CD8-positive, alpha-beta memory T cell (primary cell): Measurements from ENCODE around the gene DSCAML1. TPM values are rescaled to one million over a fixed set of nuclear protein-coding genes. Genes with fewer than 3 reads are reported as not detected.
A peak's percentile ranks its signal among the peaks of the same experiment; 100 is the strongest.

Source experiments
- CTCF ChIA-PET: fragments of 350-600 bp; sonication (Branson Sonifier 250); formaldehyde crosslinking; loops from one replicate; lab custom pipeline; 2021; ENCODE audit warnings: antibody characterized with exemption; lab: Charles Lee
- POLR2A ChIA-PET: fragments of 350-600 bp; sonication (Branson Sonifier 250); formaldehyde crosslinking; loops from one replicate; lab custom pipeline; 2021; ENCODE audit warnings: antibody characterized with exemption; lab: Charles Lee
- DNase-seq, 5 donors: peaks; one replicate each; pipeline versions ENCODE4 v3.0.0 to v3.0.0-alpha.2; 2020 to 2022; ENCODE audit warnings: mixed read lengths in 1 of 5
- H3K27ac ChIP-seq: one replicate; pipeline ENCODE4 v1.7.0; 2013; ENCODE audit warnings: low read depth, mild to moderate bottlenecking, low read length, moderate library complexity
- H3K27me3 ChIP-seq: 2 replicates; pipeline ENCODE4 v1.7.0; 2013; ENCODE audit warnings: low read length, mild to moderate bottlenecking; ENCODE audit not compliant: insufficient read depth, poor library complexity, severe bottlenecking
- H3K36me3 ChIP-seq: 2 replicates; pipeline ENCODE4 v1.7.0; 2013; ENCODE audit warnings: mild to moderate bottlenecking, low read length, moderate library complexity; ENCODE audit not compliant: insufficient read depth
- H3K4me1 ChIP-seq: 2 replicates; pipeline ENCODE4 v1.7.0; 2013; ENCODE audit warnings: mild to moderate bottlenecking, low read length, moderate library complexity; ENCODE audit not compliant: insufficient read depth
- H3K4me3 ChIP-seq: 2 replicates; pipeline ENCODE4 v1.7.0; 2013; ENCODE audit warnings: mild to moderate bottlenecking, low read length
- H3K9me3 ChIP-seq: 2 replicates; pipeline ENCODE4 v1.7.0; 2013; ENCODE audit warnings: mild to moderate bottlenecking, low read length
- H3K27ac Mint-ChIP-seq, 8 donors: one replicate each; pipeline ENCODE4 v1.8.0; 2020 to 2021; ENCODE audit warnings: mixed read lengths in 8 of 8, mild to moderate bottlenecking in 6 of 8, inconsistent platforms in 3 of 8, moderate library complexity in 3 of 8
- H3K27me3 Mint-ChIP-seq, 2 donors: one replicate each; pipeline ENCODE4 v1.8.0; 2020 to 2021; ENCODE audit warnings: mixed read lengths in 2 of 2, mild to moderate bottlenecking in 1 of 2, moderate library complexity in 1 of 2
- H3K36me3 Mint-ChIP-seq, 3 donors: one replicate each; pipeline ENCODE4 v1.8.0; 2020 to 2021; ENCODE audit warnings: mixed read lengths in 3 of 3, inconsistent platforms in 1 of 3, mild to moderate bottlenecking in 1 of 3
- H3K4me1 Mint-ChIP-seq, 3 donors: one replicate each; pipeline ENCODE4 v1.8.0; 2020 to 2021; ENCODE audit warnings: mixed read lengths in 3 of 3, inconsistent platforms in 1 of 3, mild to moderate bottlenecking in 1 of 3
- H3K4me3 Mint-ChIP-seq, 7 donors: one replicate each; pipeline ENCODE4 v1.8.0; 2020 to 2021; ENCODE audit warnings: mixed read lengths in 7 of 7, mild to moderate bottlenecking in 6 of 7, moderate library complexity in 4 of 7, inconsistent platforms in 2 of 7
- H3K9me3 Mint-ChIP-seq, 5 donors: one replicate each; pipeline ENCODE4 v1.8.0; 2020 to 2022; ENCODE audit warnings: mixed read lengths in 5 of 5, mild to moderate bottlenecking in 3 of 5, moderate library complexity in 2 of 5, inconsistent platforms in 1 of 5
- polyA plus RNA-seq: library from polyadenylated mRNA; unstranded; fragments of 300-500 nt; fragmentation: Illumina TruSeq; gene quantifications from one replicate; pipeline ENCODE4 v1.2.3, GENCODE V29; 2021
- total RNA-seq, 2 experiments: library from RNA; stranded (reverse); gene quantifications; one replicate each; pipeline ENCODE4 v1.2.3, GENCODE V29; 2021

The DSCAML1 gene
- total and polyA plus RNA-seq, 3 experiments from 2014 or later: 0.48 to 0.91 TPM; not detected in 1

DNA sequence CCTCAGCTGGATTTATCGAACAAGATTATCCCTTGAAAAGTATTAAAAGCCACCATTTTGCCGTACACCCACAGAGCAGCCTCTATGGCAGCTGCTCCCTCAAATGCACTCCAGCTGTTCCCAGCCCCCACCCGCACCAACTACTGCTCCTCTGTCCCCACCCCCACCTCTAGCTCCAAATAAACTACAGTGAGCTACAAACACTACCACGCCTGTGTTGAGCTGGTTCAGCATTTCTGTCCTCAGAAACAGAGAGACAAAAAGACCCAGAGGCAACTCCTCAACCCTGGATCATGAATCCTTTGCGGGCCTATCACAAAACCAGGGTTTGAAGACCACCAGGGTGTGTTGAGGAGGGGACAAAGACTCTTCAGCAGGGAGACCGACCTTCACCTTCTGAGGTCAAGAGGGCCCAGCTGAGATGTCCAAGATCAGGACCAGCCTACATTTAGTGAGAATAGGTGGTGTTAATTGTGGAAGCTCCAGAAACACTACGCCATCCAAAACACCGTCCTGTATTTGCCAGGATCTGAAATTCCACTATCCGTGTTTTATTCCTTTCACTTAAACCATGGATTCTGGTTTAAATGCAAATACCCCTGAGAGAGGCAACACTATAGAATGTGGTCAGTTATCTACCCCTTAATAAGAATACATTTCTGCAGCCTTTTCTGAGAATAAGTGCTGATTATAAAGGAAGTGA, 195.9 kb downstream of the DSCAML1 start:
- peaks cover 11 to 19% of the 10 kb centered on the region in 2 donors for H3K27me3 Mint-ChIP-seq
- CTCF ChIA-PET: no interaction called here
- H3K27ac Mint-ChIP-seq: no peak overlapping the region

DNA sequence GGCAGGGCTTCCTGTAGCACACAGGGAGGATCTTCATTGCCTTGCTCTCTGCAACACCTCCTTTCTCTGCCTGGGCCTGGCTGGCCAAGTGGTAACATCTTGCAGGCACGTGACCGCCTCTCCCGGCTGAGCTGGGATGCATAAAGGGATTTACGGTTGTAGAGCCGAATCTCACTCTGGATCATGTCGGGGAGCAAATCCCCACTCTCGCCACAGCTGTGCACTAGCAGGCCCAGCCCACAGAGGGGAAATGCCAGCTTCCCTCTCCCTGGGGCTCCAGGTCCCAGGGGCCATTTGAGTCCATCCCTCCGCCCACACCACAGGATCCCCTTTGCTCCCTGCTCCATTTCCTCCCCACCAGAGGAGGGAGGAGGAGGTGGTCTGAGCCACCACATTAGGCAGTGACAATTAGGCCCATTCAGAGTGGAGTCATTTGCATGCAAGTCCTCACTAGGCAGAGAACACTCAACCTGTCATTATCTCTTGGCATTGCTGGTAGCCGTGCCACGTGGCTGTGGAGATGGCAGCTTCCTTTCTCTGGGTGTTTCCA, 196.7 kb downstream of the DSCAML1 start:
- Histone ChIP-seq H3K4me3 (no peak overlapping the region), H3K27ac (no peak overlapping the region), H3K27me3 (no peaks in the 10 kb centered on the region), H3K4me1 (no peaks in the 10 kb centered on the region), H3K9me3 (no peaks in the 10 kb centered on the region), H3K36me3 (no peaks in the 10 kb centered on the region)
- peaks cover 9 to 22% of the 10 kb centered on the region in 2 donors for H3K27me3 Mint-ChIP-seq
- DNase-seq: no peak
- no peaks in the 10 kb centered on the region for H3K36me3 Mint-ChIP-seq
- no peak overlapping the region for H3K4me3 Mint-ChIP-seq
- H3K9me3 Mint-ChIP-seq: peaks cover 0 to 4% (median 0%) of the 10 kb centered on the region in 5 donors
- no peaks in the 10 kb centered on the region for H3K4me1 Mint-ChIP-seq
- no peak overlapping the region for H3K27ac Mint-ChIP-seq
- ChIA-PET POLR2A (no interaction called here), CTCF (no interaction called here)

More for the DNA sequence above, 195.9 kb downstream of the DSCAML1 start:
- no peak overlapping the region for H3K4me3 ChIP-seq
- POLR2A ChIA-PET: no interaction called here
- H3K27me3 ChIP-seq: no peaks in the 10 kb centered on the region
- peaks cover 4% of the 10 kb centered on the region for H3K4me1 ChIP-seq
- no peak for DNase-seq
- Mint-ChIP-seq H3K4me1 (peaks cover 1 to 3% (median 2%) of the 10 kb centered on the region in 3 donors), H3K4me3 (no peak overlapping the region), H3K36me3 (no peaks in the 10 kb centered on the region), H3K9me3 (peaks cover 0 to 4% (median 0%) of the 10 kb centered on the region in 5 donors)
- H3K36me3 ChIP-seq: no peaks in the 10 kb centered on the region
- no peaks in the 10 kb centered on the region for H3K9me3 ChIP-seq
- H3K27ac ChIP-seq: no peak overlapping the region

DNA sequence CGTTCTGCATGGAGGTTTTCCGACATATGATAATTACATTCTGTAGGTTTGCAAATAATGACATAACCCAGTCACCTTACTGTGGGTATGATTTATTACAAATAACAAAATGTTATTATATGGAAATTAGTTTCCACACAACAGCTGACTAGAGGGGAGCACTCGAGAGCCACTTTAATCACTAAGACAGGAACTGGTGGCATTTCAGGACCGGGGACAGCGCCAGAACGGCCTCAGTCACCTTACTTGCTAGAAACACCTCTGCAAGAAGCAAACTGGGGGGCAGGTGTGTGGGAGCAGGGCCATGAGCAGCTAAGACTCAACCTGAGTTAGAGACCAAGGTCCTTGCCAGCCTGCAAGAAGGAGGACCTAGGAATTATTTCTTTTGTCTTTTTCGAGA, 199.9 kb downstream of the DSCAML1 start:
- no peaks in the 10 kb centered on the region for H3K9me3 Mint-ChIP-seq
- Histone ChIP-seq H3K36me3 (no peaks in the 10 kb centered on the region), H3K27me3 (no peaks in the 10 kb centered on the region), H3K27ac (no peak overlapping the region), H3K4me1 (no peaks in the 10 kb centered on the region), H3K9me3 (no peaks in the 10 kb centered on the region), H3K4me3 (no peak overlapping the region)
- H3K27ac Mint-ChIP-seq: no peak overlapping the region
- ChIA-PET POLR2A (no interaction called here), CTCF (no interaction called here)
- H3K4me1 Mint-ChIP-seq: no peaks in the 10 kb centered on the region
- H3K36me3 Mint-ChIP-seq: no peaks in the 10 kb centered on the region
- DNase-seq: peak in 1 of 5 donors; percentile 19
- peaks cover 10 to 22% of the 10 kb centered on the region in 2 donors for H3K27me3 Mint-ChIP-seq
- no peak overlapping the region for H3K4me3 Mint-ChIP-seq

DNA sequence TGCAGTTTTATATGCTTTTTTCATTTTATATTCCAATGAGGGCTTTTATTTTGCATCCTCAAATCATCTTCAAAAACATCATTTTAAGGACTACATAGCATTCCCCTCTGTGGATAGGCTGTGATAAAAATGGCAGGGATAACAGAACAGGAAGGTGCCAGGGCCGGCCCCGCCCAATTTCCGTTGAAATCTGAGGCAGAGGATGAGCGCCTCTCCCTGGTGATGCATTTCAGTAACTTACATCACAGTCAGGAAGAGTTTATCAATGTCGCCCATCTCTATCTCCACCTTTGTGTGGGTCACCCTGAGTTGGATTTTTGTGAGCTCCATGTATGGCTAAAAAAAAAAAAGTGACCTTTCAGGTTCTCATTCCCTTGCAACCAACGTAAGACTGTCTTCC, 201.6 kb downstream of the DSCAML1 start:
- H3K36me3 ChIP-seq: no peaks in the 10 kb centered on the region
- DNase-seq: no peak
- CTCF ChIA-PET: no interaction called here
- H3K4me1 Mint-ChIP-seq: no peaks in the 10 kb centered on the region
- POLR2A ChIA-PET: no interaction called here
- H3K27ac Mint-ChIP-seq: no peak overlapping the region
- H3K27me3 Mint-ChIP-seq: peaks cover 6 to 22% of the 10 kb centered on the region in 2 donors
- no peaks in the 10 kb centered on the region for H3K9me3 Mint-ChIP-seq
- H3K4me1 ChIP-seq: no peaks in the 10 kb centered on the region
- H3K36me3 Mint-ChIP-seq: no peaks in the 10 kb centered on the region
- no peak overlapping the region for H3K4me3 Mint-ChIP-seq
- H3K27me3 ChIP-seq: no peaks in the 10 kb centered on the region
- H3K9me3 ChIP-seq: no peaks in the 10 kb centered on the region
- no peak overlapping the region for H3K27ac ChIP-seq
- no peak overlapping the region for H3K4me3 ChIP-seq

DNA sequence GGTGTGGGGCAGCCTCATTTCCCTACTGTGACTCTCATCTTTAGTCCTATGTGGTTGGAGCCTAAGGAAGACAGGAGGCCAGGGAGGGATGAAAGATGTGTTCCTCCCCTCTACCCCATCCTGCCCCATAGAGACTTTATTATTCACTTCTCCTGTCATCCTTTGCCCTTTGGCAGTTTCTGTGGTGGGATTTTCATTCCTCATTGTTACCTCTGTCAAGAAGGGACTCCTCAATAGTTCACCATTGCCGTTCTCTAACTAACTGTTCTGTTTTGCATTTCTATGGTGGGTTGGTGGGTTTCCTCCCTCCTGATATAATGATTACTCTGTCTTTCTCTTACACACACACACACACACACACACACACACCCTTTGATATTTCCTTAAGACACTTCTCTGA, 202.3 kb downstream of the DSCAML1 start:
- Histone ChIP-seq H3K4me3 (no peak overlapping the region), H3K4me1 (no peaks in the 10 kb centered on the region), H3K27me3 (no peaks in the 10 kb centered on the region), H3K36me3 (no peaks in the 10 kb centered on the region), H3K27ac (no peak overlapping the region), H3K9me3 (no peaks in the 10 kb centered on the region)
- DNase-seq: no peak
- Mint-ChIP-seq H3K4me1 (no peaks in the 10 kb centered on the region), H3K27me3 (peaks cover 6 to 18% of the 10 kb centered on the region in 2 donors), H3K36me3 (no peaks in the 10 kb centered on the region), H3K4me3 (no peak overlapping the region), H3K9me3 (no peaks in the 10 kb centered on the region), H3K27ac (no peak overlapping the region)
- POLR2A ChIA-PET: no interaction called here
- CTCF ChIA-PET: no interaction called here

DNA sequence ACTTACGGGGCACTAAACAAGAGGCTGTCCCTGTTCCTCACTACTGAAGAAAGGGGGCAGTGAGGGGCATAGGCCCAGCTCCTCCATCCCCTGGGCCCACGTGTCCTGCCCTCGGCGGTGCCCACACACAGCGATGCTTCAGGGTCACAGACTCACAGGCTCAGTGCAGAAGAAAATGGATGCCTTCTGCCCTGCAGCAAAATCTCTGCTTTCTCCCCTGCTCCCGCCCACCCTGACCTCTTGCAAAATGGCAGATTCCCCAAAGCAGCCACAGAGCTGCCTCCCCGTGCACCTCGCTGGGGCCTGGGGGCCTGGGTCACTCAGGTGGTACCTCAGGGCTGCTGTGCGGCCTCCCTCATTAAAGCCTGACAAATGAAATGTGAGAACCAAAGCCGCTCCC, 204.0 kb downstream of the DSCAML1 start:
- Mint-ChIP-seq H3K27ac (no peak overlapping the region), H3K4me3 (no peak overlapping the region), H3K9me3 (no peaks in the 10 kb centered on the region), H3K27me3 (peaks cover 1 to 14% of the 10 kb centered on the region in 2 donors), H3K36me3 (no peaks in the 10 kb centered on the region), H3K4me1 (no peaks in the 10 kb centered on the region)
- Histone ChIP-seq H3K4me3 (no peak overlapping the region), H3K27me3 (no peaks in the 10 kb centered on the region), H3K36me3 (no peaks in the 10 kb centered on the region), H3K9me3 (no peaks in the 10 kb centered on the region), H3K27ac (no peak overlapping the region), H3K4me1 (no peaks in the 10 kb centered on the region)
- POLR2A ChIA-PET: no interaction called here
- CTCF ChIA-PET: no interaction called here
- DNase-seq: no peak

DNA sequence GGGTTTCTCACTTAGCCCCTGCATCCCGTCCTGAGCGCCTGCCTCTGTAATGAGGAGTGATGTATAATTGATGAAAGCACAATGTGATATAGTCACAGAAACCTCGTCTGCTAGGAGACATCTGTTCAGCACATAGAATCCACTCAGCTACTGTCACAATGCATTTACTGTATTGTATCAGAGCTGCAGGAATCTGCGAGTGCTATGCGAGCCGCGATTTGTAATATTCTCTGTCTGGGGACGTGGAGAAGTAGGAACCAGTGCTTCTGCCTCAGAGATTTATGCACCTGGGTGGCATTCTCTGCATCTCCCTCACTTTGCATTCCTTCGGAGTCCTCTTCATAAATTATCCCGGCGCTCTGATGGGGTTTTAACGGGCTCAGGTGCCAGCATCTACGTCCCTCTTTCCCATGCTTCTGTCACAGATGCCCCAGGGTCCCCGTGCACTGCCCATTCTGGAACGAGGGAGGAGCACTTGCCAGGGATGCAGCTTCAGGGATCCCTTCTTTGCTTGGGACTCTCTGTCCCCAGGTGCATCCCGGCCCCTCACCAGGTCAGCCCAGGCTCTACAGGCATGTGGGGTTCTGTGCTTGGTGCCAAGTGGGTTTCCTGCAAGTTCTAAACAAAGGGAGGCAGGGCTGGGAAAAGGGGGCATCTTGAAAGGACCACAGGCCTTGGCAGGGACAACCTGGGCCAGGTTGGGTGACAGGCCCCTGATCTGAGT, 205.5 kb downstream of the DSCAML1 start:
- H3K36me3 Mint-ChIP-seq: no peaks in the 10 kb centered on the region
- H3K27ac ChIP-seq: no peak overlapping the region
- H3K9me3 ChIP-seq: no peaks in the 10 kb centered on the region
- no peak overlapping the region for H3K4me3 ChIP-seq
- peak overlapping the region in 1 of 7 donors; percentile 6 for H3K4me3 Mint-ChIP-seq
- ChIA-PET CTCF (no interaction called here), POLR2A (no interaction called here)
- H3K4me1 Mint-ChIP-seq: no peaks in the 10 kb centered on the region
- peaks cover 4 to 13% of the 10 kb centered on the region in 2 donors for H3K27me3 Mint-ChIP-seq
- no peaks in the 10 kb centered on the region for H3K4me1 ChIP-seq
- no peaks in the 10 kb centered on the region for H3K36me3 ChIP-seq
- no peaks in the 10 kb centered on the region for H3K27me3 ChIP-seq
- H3K9me3 Mint-ChIP-seq: no peaks in the 10 kb centered on the region
- DNase-seq: no peak
- H3K27ac Mint-ChIP-seq: peak overlapping the region in 1 of 8 donors; percentile 81

DNA sequence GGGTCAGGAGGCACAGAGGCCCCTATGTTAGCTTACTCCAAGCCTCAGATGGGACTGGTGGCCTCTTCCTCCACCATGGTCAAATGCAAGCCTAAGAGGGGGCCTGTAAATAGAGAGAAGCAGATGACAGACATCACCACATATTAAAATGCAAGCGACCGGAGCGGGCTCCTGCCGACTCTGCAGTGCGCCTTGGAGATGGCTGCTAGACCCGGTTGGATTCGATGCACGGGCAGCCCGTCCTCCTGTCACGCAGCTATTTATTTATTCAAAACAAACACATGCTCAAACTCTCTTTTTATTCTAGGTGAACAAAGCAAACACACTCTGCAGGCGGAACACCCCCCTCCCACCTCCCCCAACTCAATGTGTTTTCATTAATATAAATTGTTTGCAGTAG, 208.0 kb downstream of the DSCAML1 start:
- Histone ChIP-seq H3K36me3 (no peaks in the 10 kb centered on the region), H3K4me3 (no peak overlapping the region), H3K4me1 (no peaks in the 10 kb centered on the region), H3K9me3 (no peaks in the 10 kb centered on the region), H3K27ac (no peak overlapping the region), H3K27me3 (no peaks in the 10 kb centered on the region)
- ChIA-PET CTCF (no interaction called here), POLR2A (no interaction called here)
- Mint-ChIP-seq H3K36me3 (no peaks in the 10 kb centered on the region), H3K4me3 (no peak overlapping the region), H3K27ac (no peak overlapping the region), H3K9me3 (no peaks in the 10 kb centered on the region), H3K4me1 (no peaks in the 10 kb centered on the region), H3K27me3 (peaks cover 3 to 12% of the 10 kb centered on the region in 2 donors)
- no peak for DNase-seq
